HepG2 (cell line): ENCODE measurements around the gene SDR39U1. TPM values are rescaled to one million over a fixed set of nuclear protein-coding genes. Genes with fewer than 3 reads are reported as not detected.

ENCODE experiments used
- BRCA1 ChIP-seq: sonication (generic); formaldehyde crosslinking; IDR thresholded peaks from 2 replicates; pipeline ENCODE4 v1.4.0; 2020; ENCODE audit warnings: missing genetic modification reagents
- CCDC6 ChIP-seq: sonication (generic); formaldehyde crosslinking; IDR thresholded peaks from 2 replicates; pipeline ENCODE4 v1.8.1; 2022; ENCODE audit warnings: mild to moderate bottlenecking, missing genetic modification reagents, moderate library complexity
- HHEX ChIP-seq: IDR thresholded peaks from 2 replicates; pipeline ENCODE4 v1.6.1; 2016; ENCODE audit warnings: control low read depth
- HNF4A ChIP-seq: sonication (generic); formaldehyde crosslinking; IDR thresholded peaks from 2 replicates; pipeline ENCODE4 v1.4.0; 2020; ENCODE audit warnings: missing genetic modification reagents
- MLLT10 ChIP-seq: sonication (generic); formaldehyde crosslinking; IDR thresholded peaks from 2 replicates; pipeline ENCODE4 v1.4.0; 2020; ENCODE audit warnings: missing genetic modification reagents
- MYC ChIP-seq: sonication (generic); formaldehyde crosslinking; IDR thresholded peaks from 2 replicates; pipeline ENCODE4 v1.9.0; 2021; ENCODE audit warnings: missing genetic modification reagents, borderline replicate concordance
- NCOA5 ChIP-seq: sonication (generic); formaldehyde crosslinking; IDR thresholded peaks from 2 replicates; pipeline ENCODE4 v1.4.0; 2020; ENCODE audit warnings: missing genetic modification reagents
- ZFP82 ChIP-seq: sonication (generic); formaldehyde crosslinking; IDR thresholded peaks from 2 replicates; pipeline ENCODE4 v1.5.1; 2020; ENCODE audit warnings: mild to moderate bottlenecking, missing genetic modification reagents, borderline replicate concordance
- ZKSCAN8 ChIP-seq: IDR thresholded peaks from 2 replicates; pipeline ENCODE4 v1.6.1; 2016; ENCODE audit warnings: borderline replicate concordance, missing genetic modification reagents, missing compliant biosample characterization
- ZNF207 ChIP-seq: fragments of 450-650 bp; IDR thresholded peaks from 2 replicates; pipeline ENCODE4 v1.6.1; 2016; ENCODE audit warnings: antibody characterized with exemption, borderline replicate concordance
- ZNF274 ChIP-seq: sonication (generic); formaldehyde crosslinking; IDR thresholded peaks from 2 replicates; pipeline ENCODE4 v1.5.1; 2020; ENCODE audit warnings: mild to moderate bottlenecking, missing genetic modification reagents
- ZNF510 ChIP-seq: sonication (generic); formaldehyde crosslinking; IDR thresholded peaks from 2 replicates; pipeline ENCODE4 v1.4.0; 2020; ENCODE audit warnings: low read depth, mild to moderate bottlenecking, missing genetic modification reagents
- ZNF629 ChIP-seq: sonication (generic); formaldehyde crosslinking; conservative IDR thresholded peaks from 2 replicates; pipeline ENCODE4 v1.5.0; 2020; ENCODE audit warnings: missing genetic modification reagents
- ZNF724P ChIP-seq: sonication (generic); formaldehyde crosslinking; IDR thresholded peaks from 2 replicates; pipeline ENCODE4 v1.8.0; 2022; ENCODE audit warnings: missing genetic modification reagents, borderline replicate concordance
- ZSCAN29 ChIP-seq: sonication (generic); formaldehyde crosslinking; conservative IDR thresholded peaks from 2 replicates; pipeline ENCODE4 v1.4.0; 2020; ENCODE audit warnings: mild to moderate bottlenecking, missing genetic modification reagents
- polyA plus RNA-seq, 8 experiments: library from polyadenylated mRNA; depleted of rRNA in 3 of 8; stranded (reverse) in 7 of 8; unstranded in 1 of 8; fragments of >200 nt; fragmentation: Illumina TruSeq in 4 of 8; extraction: Trizol in 4 of 8; gene quantifications; 2 replicates each; pipeline versions ENCODE4 v1.2.1 to v1.2.3, GENCODE V29; 2011 to 2016; ENCODE audit warnings: low read depth in 4 of 8, missing spikeins in 1 of 8, mixed read lengths in 1 of 8; ENCODE audit not compliant: insufficient read depth in 1 of 8
- total RNA-seq, 5 experiments: library from RNA; depleted of rRNA; stranded (reverse); fragments of >200 nt; fragmentation: Illumina TruSeq; extraction: Trizol; gene quantifications; 2 replicates each; pipeline ENCODE4 v1.2.3, GENCODE V29; 2016; ENCODE audit warnings: low read depth in 1 of 5
- TF ChIP-seq, protein P1 (sequence below): IDR thresholded peaks from 2 replicates; pipeline ENCODE4 v1.6.1; 2016; ENCODE audit warnings: mild to moderate bottlenecking
- TF ChIP-seq, protein P2 (sequence below): sonication (generic); formaldehyde crosslinking; IDR thresholded peaks from 2 replicates; pipeline ENCODE4 v1.4.0; 2020; ENCODE audit warnings: missing genetic modification reagents
- TF ChIP-seq, protein P3 (sequence below): sonication (generic); formaldehyde crosslinking; IDR thresholded peaks from 2 replicates; pipeline ENCODE4 v1.4.0; 2020; ENCODE audit warnings: low read depth, missing genetic modification reagents
- TF ChIP-seq, protein P4 (sequence below): sonication (generic); formaldehyde crosslinking; IDR thresholded peaks from 2 replicates; pipeline ENCODE4 v1.4.0; 2020; ENCODE audit warnings: mild to moderate bottlenecking, missing genetic modification reagents
- TF ChIP-seq, protein P5 (sequence below): sonication (generic); formaldehyde crosslinking; IDR thresholded peaks from 2 replicates; pipeline ENCODE4 v1.4.0; 2020; ENCODE audit warnings: missing genetic modification reagents

The SDR39U1 gene
- total and polyA plus RNA-seq, 2 of the 13 experiments (the other 11 are each of a cell fraction or from before 2014, with no cell fraction given): 34.4 to 129 TPM

DNA sequence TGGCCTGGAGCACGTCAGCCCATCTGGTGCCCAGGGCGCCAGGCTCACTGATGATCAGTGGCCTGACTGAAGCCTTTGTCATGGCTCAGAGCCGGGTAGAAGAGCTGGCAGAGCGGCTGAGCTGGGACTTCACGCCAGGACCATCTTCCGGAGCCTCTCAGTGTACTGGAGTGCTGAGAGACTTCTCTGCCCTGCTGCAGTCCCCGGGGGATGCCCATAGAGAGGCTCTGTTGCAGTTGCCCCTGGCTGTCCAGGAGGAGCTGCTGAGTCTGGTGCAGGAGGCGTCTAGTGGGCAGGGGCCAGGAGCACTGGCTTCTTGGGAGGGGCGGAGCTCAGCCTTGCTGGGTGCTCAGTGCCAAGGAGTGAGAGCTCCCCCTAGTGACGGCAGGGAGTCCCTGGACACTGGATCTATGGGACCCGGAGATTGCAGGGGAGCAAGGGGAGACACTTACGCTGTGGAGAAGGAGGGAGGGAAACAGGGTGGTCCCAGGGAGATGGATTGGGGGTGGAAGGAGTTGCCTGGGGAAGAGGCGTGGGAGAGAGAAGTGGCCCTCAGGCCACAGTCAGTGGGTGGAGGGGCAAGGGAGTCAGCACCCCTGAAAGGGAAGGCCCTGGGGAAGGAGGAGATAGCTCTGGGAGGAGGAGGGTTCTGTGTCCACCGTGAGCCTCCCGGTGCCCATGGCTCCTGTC lies 10.9 kb downstream of the SDR39U1 start (continued):
- TF ChIP-seq ZNF274 (CRISPR knock-in tag) (peak; percentile 74; the same call in 1 of the 2 replicates), ZFP82 (CRISPR knock-in tag) (no peak), ZNF207 (no peak), ZKSCAN8 (CRISPR knock-in tag) (peak; percentile 87; the same call in 1 of the 2 replicates), NCOA5 (CRISPR knock-in tag) (no peak), HNF4A (peak; percentile 40; the same call in 1 of the 2 replicates), HHEX (CRISPR knock-in tag) (peak; percentile 75), MYC (CRISPR knock-in tag) (peak; percentile 53; the same call in 1 of the 2 replicates), ZNF510 (no peak), CCDC6 (CRISPR knock-in tag) (no peak), ZNF724P (CRISPR knock-in tag) (no peak; the same call in none of the 2 replicates), BRCA1 (CRISPR knock-in tag) (no peak), MLLT10 (CRISPR knock-in tag) (no peak), ZNF629 (CRISPR knock-in tag) (no peak), ZSCAN29 (CRISPR knock-in tag) (peak; percentile 78; the same call in 1 of the 2 replicates)
- TF ChIP-seq, protein P1, sequence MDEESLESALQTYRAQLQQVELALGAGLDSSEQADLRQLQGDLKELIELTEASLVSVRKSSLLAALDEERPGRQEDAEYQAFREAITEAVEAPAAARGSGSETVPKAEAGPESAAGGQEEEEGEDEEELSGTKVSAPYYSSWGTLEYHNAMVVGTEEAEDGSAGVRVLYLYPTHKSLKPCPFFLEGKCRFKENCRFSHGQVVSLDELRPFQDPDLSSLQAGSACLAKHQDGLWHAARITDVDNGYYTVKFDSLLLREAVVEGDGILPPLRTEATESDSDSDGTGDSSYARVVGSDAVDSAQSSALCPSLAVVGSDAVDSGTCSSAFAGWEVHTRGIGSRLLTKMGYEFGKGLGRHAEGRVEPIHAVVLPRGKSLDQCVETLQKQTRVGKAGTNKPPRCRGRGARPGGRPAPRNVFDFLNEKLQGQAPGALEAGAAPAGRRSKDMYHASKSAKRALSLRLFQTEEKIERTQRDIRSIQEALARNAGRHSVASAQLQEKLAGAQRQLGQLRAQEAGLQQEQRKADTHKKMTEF (CRISPR knock-in tag): no peak
- TF ChIP-seq, protein P2, sequence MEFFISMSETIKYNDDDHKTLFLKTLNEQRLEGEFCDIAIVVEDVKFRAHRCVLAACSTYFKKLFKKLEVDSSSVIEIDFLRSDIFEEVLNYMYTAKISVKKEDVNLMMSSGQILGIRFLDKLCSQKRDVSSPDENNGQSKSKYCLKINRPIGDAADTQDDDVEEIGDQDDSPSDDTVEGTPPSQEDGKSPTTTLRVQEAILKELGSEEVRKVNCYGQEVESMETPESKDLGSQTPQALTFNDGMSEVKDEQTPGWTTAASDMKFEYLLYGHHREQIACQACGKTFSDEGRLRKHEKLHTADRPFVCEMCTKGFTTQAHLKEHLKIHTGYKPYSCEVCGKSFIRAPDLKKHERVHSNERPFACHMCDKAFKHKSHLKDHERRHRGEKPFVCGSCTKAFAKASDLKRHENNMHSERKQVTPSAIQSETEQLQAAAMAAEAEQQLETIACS (CRISPR knock-in tag): no peak
- TF ChIP-seq, protein P3, sequence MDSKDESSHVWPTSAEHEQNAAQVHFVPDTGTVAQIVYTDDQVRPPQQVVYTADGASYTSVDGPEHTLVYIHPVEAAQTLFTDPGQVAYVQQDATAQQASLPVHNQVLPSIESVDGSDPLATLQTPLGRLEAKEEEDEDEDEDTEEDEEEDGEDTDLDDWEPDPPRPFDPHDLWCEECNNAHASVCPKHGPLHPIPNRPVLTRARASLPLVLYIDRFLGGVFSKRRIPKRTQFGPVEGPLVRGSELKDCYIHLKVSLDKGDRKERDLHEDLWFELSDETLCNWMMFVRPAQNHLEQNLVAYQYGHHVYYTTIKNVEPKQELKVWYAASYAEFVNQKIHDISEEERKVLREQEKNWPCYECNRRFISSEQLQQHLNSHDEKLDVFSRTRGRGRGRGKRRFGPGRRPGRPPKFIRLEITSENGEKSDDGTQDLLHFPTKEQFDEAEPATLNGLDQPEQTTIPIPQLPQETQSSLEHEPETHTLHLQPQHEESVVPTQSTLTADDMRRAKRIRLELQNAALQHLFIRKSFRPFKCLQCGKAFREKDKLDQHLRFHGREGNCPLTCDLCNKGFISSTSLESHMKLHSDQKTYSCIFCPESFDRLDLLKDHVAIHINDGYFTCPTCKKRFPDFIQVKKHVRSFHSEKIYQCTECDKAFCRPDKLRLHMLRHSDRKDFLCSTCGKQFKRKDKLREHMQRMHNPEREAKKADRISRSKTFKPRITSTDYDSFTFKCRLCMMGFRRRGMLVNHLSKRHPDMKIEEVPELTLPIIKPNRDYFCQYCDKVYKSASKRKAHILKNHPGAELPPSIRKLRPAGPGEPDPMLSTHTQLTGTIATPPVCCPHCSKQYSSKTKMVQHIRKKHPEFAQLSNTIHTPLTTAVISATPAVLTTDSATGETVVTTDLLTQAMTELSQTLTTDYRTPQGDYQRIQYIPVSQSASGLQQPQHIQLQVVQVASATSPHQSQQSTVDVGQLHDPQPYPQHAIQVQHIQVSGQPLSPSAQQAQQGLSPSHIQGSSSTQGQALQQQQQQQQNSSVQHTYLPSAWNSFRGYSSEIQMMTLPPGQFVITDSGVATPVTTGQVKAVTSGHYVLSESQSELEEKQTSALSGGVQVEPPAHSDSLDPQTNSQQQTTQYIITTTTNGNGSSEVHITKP (CRISPR knock-in tag): peak; percentile 62; the same call in 1 of the 2 replicates
- TF ChIP-seq, protein P4, sequence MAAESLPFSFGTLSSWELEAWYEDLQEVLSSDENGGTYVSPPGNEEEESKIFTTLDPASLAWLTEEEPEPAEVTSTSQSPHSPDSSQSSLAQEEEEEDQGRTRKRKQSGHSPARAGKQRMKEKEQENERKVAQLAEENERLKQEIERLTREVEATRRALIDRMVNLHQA (CRISPR knock-in tag): no peak
- TF ChIP-seq, protein P5, sequence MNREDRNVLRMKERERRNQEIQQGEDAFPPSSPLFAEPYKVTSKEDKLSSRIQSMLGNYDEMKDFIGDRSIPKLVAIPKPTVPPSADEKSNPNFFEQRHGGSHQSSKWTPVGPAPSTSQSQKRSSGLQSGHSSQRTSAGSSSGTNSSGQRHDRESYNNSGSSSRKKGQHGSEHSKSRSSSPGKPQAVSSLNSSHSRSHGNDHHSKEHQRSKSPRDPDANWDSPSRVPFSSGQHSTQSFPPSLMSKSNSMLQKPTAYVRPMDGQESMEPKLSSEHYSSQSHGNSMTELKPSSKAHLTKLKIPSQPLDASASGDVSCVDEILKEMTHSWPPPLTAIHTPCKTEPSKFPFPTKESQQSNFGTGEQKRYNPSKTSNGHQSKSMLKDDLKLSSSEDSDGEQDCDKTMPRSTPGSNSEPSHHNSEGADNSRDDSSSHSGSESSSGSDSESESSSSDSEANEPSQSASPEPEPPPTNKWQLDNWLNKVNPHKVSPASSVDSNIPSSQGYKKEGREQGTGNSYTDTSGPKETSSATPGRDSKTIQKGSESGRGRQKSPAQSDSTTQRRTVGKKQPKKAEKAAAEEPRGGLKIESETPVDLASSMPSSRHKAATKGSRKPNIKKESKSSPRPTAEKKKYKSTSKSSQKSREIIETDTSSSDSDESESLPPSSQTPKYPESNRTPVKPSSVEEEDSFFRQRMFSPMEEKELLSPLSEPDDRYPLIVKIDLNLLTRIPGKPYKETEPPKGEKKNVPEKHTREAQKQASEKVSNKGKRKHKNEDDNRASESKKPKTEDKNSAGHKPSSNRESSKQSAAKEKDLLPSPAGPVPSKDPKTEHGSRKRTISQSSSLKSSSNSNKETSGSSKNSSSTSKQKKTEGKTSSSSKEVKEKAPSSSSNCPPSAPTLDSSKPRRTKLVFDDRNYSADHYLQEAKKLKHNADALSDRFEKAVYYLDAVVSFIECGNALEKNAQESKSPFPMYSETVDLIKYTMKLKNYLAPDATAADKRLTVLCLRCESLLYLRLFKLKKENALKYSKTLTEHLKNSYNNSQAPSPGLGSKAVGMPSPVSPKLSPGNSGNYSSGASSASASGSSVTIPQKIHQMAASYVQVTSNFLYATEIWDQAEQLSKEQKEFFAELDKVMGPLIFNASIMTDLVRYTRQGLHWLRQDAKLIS (CRISPR knock-in tag): no peak
